CD4-positive, alpha-beta T cell treated with Interleukin-15 for 4 hours (primary cell): ENCODE data around the gene WFIKKN1.
A peak's percentile ranks its signal among the peaks of the same experiment; 100 is the strongest.

Experiments
- DNase-seq: peaks from one replicate; pipeline ENCODE4 v3.0.0-alpha.2; 2020; ENCODE audit warnings: low spot score

Gene WFIKKN1

GRCh38 chr16:624526-625070 is 6.2 kb upstream of the WFIKKN1 start:
- no peak for DNase-seq

- DNase-seq: no peak
Measured at GRCh38 chr16:625117-625976, 5.4 kb upstream of the WFIKKN1 start.

- DNase-seq: no peak
Measured at GRCh38 chr16:625977-626765, 4.6 kb upstream of the WFIKKN1 start.

GRCh38 chr16:626787-627453 is 3.9 kb upstream of the WFIKKN1 start:
- no peak for DNase-seq

GRCh38 chr16:627454-628239 is 3.1 kb upstream of the WFIKKN1 start:
- no peak for DNase-seq

- DNase-seq: no peak
Measured at GRCh38 chr16:628321-629061, 2.3 kb upstream of the WFIKKN1 start.

- DNase-seq: no peak
Measured at GRCh38 chr16:629185-629832, 1.5 kb upstream of the WFIKKN1 start.

GRCh38 chr16:629833-630248 is 944 bp upstream of the WFIKKN1 start:
- DNase-seq: no peak

- DNase-seq: no peak
Measured at GRCh38 chr16:630249-630814, 453 bp upstream of the WFIKKN1 start.

GRCh38 chr16:631808-632358 is 1.1 kb downstream of the WFIKKN1 start:
- no peak for DNase-seq

GRCh38 chr16:632486-633335 is 1.9 kb downstream of the WFIKKN1 start:
- DNase-seq: no peak

GRCh38 chr16:633336-634050 is 2.7 kb downstream of the WFIKKN1 start:
- no peak for DNase-seq

- DNase-seq: no peak
Measured at GRCh38 chr16:634051-634670, 3.4 kb downstream of the WFIKKN1 start.

GRCh38 chr16:634996-635395 is 4.2 kb downstream of the WFIKKN1 start:
- DNase-seq: no peak

GRCh38 chr16:635573-636205 is 4.9 kb downstream of the WFIKKN1 start:
- no peak for DNase-seq

GRCh38 chr16:636206-637080 is 5.7 kb downstream of the WFIKKN1 start, which contains the start of gene METTL26:
Gene METTL26 (minus strand): TSS chr16:636305. CDS start chr16:636290, 15 bp downstream.
- peak; percentile 93 for DNase-seq
